ENCODE data around the gene HEATR5B.

Gene HEATR5B

GRCh38 chr2:37083873-37084794, at the start of gene HEATR5B, which contains the start of gene GPATCH11:
Gene HEATR5B (minus strand): TSS chr2:37084372. CDS start chr2:37083414, 958 bp downstream.
Gene GPATCH11 (plus strand): TSS chr2:37084518. CDS start chr2:37088382, 3,864 bp downstream.
- DNase-seq = peak; percentile 94

DNA sequence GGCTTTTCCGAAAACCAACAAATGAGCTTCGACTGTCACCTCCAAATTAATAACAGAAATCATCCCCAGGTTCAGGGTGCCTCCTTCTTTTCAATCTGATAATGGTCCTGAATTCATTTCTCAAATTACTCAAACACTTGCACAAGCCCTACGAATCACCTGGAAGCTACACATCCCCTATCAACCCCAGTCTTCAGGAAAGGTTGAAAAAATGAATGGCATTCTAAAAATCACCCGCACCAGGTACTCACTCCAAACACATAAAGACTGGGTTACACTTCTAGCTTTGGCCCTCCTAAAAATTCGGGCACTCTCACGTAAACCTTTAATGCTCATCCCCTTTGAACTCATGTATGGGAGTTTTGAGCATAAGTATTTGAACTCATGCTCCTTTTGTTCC, 48.7 kb upstream of the HEATR5B start:
- DNase-seq = no peak

GRCh38 chr2:37125416-37125815, 41.2 kb upstream of the HEATR5B start:
- DNase-seq = no peak

DNA sequence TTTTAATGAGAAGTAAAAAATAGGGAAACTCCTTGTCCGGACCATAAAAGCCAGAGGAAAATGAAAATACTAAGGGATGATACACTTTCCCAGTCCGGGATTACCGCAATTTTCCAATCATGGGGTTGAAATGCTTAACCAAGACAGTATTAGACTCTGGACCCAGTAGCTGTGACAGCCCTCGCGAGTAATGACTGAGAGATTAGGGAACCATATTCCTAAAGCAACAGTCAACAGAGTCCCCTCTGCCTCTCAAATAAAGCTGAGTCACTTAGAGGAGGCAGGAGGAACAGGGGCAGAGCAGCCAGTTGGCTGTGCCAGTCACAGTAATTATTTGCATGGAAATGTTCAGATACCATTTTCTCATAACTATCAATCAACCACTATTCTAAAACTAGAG, 35.0 kb upstream of the HEATR5B start:
- DNase-seq = no peak

DNA sequence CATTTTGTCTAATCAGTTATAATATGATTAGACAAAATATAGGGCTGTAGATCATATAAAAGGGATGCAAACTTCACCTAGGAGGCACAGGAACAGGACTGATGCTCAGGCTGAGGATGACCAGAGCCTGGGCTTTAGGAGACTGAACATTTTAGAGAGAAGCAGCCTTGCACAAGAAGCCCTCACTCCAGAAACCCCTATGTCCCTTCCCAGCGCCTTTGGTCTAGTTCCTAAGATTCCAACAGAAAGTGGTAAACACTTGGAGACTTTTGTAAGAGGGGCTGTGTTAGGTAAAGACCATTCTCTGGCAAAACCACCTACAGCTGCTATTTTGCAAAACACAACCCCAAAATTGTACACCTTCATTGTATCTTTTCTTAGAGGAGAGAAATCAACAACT, 33.4 kb upstream of the HEATR5B start:
- no peak for DNase-seq

GRCh38 chr2:37111958-37112357, 27.8 kb upstream of the HEATR5B start:
- DNase-seq = no peak

DNA sequence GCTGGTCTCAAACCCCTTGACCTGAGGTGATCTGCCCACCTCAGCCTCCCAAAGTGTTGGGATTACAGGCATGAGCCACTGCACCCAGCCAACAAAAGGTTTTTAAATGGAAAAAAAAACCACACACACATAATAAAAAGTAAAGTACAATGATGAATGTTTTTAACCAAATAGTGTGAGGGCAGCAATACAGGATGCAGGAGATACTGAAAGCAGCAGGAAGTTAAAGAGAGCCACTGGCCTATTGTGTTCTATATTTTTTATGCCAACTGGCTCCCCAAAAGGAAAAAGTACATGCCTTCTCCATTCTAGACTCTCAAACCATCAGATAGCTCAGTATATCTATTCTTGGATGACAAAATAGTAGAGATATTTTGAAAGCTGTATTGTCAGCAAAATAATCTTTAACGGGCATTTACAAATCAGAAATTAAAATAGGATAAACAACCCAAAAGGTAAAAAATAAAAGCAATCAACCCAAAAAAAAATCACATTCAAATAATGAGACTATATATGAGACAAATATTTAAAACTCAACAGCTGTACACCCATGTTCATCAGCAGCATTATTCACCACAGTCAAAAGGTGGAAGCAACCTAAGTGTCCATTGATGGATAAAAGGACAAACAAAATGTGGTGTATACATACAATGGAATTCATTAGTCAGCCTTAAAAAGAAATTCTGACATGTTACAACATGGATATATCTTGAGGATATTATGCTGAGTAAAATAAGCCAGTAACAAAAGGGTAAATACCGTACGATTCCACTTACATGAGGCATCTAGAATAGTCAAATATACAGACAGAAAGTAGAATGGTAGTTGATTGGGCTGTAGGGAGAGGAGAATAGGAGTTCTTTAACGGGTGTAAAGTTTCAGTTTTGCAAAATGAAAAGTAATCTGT, 26.4 kb upstream of the HEATR5B start:
- no peak for DNase-seq

DNA sequence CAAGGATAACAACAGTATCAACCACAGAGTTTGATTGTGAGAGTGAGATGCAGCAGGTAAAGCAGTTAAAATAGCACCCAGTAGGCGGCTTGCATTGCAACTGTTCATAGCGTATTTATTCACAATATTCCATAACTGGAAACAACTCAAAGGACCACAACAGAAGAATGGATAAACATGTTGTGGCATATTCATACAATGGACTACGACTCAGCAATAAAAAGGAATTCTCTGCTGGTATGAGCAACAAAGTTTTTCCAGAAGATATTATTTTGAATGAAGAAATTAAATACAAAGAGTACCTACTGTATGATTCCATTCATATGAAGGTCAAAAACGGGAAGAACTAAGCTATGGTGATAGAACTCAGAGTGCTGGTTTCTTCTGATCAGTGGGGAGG, 25.4 kb upstream of the HEATR5B start:
- no peak for DNase-seq

- DNase-seq = no peak
These were observed 21.0 kb upstream of the HEATR5B start for GRCh38 chr2:37105150-37105549.

GRCh38 chr2:37104178-37104577, 20.0 kb upstream of the HEATR5B start:
- no peak for DNase-seq

- DNase-seq = no peak
These were observed 18.4 kb upstream of the HEATR5B start for GRCh38 chr2:37102588-37102987.

- DNase-seq = no peak
These were observed 15.9 kb upstream of the HEATR5B start for GRCh38 chr2:37100054-37100453.

DNA sequence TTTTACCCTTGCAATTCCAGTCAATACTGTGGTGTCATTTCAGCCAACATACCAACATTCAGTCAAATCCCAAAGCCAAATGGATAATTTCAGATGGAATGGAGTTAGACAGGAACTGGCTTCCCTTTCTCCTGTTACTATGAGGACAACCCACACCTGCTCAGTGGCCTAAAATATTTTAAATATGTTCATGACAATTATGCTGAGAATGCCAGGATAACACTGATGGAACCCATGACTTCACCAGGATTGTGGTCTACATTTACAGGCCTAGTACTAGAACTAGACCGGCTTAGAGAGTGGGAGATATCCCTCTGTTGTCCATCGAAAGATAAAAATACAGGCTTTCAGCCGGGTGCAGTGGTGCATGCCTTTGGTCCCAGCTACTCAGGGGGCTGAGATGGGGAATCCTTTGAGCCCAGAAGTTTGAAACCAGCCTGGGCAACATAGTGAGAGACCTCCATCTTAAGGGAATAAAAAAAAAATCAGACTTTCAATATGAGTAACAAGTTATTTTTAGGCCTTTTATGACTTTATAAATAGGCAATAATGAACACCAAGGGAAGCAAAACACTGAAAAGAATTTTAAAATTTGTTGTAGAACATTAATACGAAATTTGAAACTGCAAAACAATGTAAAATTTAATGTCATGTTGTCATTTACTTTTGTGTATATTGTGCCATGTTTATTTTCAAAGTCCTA, 14.4 kb upstream of the HEATR5B start:
- no peak for DNase-seq

GRCh38 chr2:37096568-37096967, 12.4 kb upstream of the HEATR5B start:
- no peak for DNase-seq

DNA sequence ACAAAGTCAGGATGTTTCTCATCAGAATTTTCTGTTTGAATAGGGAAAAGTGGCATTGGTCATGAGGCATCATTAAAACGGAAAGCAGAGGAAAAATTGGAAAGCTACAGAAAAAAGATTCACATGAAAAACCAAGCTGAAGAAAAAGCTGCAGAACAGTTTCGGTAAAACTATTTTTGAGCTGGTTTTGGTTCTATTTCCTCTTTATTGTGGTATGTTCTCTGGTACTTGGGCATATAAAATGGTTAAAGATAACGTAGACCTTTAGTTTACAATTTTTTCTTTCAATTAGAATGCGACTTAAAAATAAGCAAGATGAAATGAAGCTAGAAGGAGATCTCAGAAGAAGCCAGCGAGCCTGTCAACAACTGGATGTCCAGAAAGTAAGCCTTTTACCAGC, 7.7 kb upstream of the HEATR5B start:
- no peak for DNase-seq

GRCh38 chr2:37090019-37090477, 5.9 kb upstream of the HEATR5B start:
- no peak for DNase-seq

DNA sequence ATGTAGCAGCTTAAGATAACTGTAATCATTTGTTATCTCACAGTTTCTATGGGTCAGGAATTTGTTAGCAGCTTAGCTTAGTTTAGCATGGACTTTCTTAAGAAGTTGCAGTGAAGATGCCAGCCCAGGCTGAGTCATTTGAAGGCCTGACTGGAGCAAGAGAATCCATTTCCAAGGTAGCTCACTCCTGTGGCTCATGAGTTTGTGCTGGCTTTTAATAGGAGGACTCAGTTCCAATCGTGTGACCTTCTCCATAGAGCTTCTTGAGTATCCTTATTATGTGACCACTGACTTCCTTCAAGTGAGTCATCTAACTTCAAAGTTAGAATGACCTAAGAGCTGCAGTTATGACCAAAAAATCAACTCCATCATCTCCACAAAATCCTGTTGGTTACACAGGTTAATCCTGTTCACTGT, 1.6 kb upstream of the HEATR5B start:
- no peak for DNase-seq

- no peak for DNase-seq
These were observed 625 bp upstream of the HEATR5B start for GRCh38 chr2:37084797-37085196.

GRCh38 chr2:37080689-37081088, 3.5 kb downstream of the HEATR5B start:
- DNase-seq = no peak

DNA sequence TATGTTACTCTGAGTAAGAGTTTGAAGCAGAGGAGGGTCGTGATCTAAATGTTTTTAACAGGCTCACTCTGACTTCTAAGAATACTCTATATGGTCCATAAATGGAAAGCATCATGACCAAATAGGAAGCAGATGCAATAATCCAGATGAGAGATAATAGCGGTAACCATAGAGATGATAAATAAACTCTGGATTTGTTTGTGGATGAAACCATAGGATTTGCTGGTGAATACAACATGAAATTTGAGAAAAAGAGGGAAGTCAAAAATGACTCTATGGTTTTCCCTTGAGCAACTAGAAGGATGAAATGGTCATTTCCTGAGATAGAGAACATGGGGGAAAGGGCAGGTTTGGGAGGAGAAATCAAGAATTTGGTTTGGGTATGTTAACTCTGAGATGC, 3.9 kb downstream of the HEATR5B start:
- DNase-seq = no peak

GRCh38 chr2:37070931-37071330, 13.2 kb downstream of the HEATR5B start:
- DNase-seq = no peak

DNA sequence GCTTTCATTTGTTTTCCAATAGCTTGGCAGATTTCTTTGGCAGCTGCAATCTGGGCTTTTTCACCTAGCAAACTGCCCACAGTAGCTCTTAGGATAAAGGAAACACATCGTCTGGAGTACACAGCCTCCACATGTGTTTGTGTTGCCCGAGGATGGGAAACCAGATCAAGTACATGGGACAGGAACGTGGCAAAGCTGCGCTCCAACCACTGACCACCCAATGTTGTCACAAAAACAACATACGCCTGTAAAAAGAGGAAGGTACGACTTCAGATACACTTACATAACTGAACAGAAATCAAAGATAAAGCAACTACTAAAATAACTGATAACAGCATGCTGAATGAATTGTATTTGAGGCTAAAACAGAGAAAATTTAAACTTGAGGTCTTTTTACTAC, 15.5 kb downstream of the HEATR5B start:
- DNase-seq = no peak

DNA sequence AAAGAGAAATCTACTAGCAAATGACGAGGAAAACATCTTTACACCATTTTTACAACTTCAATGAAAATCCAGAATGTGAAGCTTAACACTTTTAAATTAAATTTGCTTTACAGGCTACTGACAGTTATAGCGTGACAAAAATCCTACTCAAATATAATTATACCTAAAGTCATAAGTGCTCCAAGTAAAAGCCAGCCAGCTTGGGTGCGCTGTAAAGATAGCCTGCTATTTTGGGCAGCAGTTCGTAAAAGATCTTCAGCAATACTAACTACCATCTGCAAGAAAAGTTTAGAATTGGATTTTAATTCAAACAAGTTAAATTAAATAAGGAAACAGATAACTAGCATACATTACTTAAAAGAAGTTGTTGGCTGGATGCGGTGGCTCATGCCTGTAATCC, 22.4 kb downstream of the HEATR5B start:
- DNase-seq = no peak

Measured in DMS 273 treated with DMSO at 0.1 percent for 48 hours (cell line).